Endothelial cell of umbilical vein (primary cell): Measurements from ENCODE around the gene DNAJC7. TPM values are rescaled to one million over a fixed set of nuclear protein-coding genes. Genes with fewer than 3 reads are reported as not detected.

Experiments
- BruUV-seq: library from RNA; stranded (reverse); fragments of 400-500 nt; replicated peaks from 2 replicates; lab custom pipeline; 2021; lab: Mats Ljungman, UMichigan
- CTCF ChIA-PET: fragments of 300-600, 350-600 bp; sonication (Branson Sonifier 250); formaldehyde crosslinking; loops from one replicate; lab custom pipeline; 2021; ENCODE audit warnings: antibody characterized with exemption, inconsistent platforms; lab: Charles Lee
- POLR2A ChIA-PET: fragments of 300-600, 350-600 bp; sonication (Branson Sonifier 250); formaldehyde crosslinking; loops from one replicate; lab custom pipeline; 2021; ENCODE audit warnings: antibody characterized with exemption, inconsistent platforms; lab: Charles Lee
- DNase-seq: peaks from one replicate; pipeline ENCODE4 v3.0.0-alpha.2; 2011; ENCODE audit warnings: low read depth, low spot score
- FAIRE-seq: peaks from 2 replicates; lab custom pipeline; 2011; peaks lifted over from hg19 to GRCh38; lab: Jason Lieb, UNC
- H2AFZ ChIP-seq: 2 replicates; pipeline ENCODE4 v1.6.0; 2012; ENCODE audit warnings: low read depth, low read length, control low read depth, inconsistent platforms
- H3K27ac ChIP-seq: 2 replicates; pipeline ENCODE4 v1.5.1; 2011; ENCODE audit warnings: low read depth, mild to moderate bottlenecking, control low read depth, low read length, moderate library complexity; ENCODE audit not compliant: insufficient read depth
- H3K27me3 ChIP-seq, 2 experiments: 2 replicates each; pipeline versions ENCODE4 v1.6.0 to v1.6.1; 2011; ENCODE audit warnings: low read length in 2 of 2, mixed read lengths in 1 of 2; ENCODE audit not compliant: control insufficient read depth in 2 of 2, insufficient read depth in 2 of 2
- H3K36me3 ChIP-seq, 2 experiments: 2 replicates in 1 of 2; 3 replicates in 1 of 2; pipeline ENCODE4 v1.5.1; 2011; ENCODE audit warnings: low read length in 2 of 2, mild to moderate bottlenecking in 1 of 2, moderate library complexity in 1 of 2; ENCODE audit not compliant: control insufficient read depth in 2 of 2, insufficient read depth in 2 of 2; ENCODE audit errors: extremely low read depth in 1 of 2
- H3K4me1 ChIP-seq: 3 replicates; pipeline ENCODE4 v1.5.1; 2011; ENCODE audit warnings: mild to moderate bottlenecking, low read length; ENCODE audit not compliant: control insufficient read depth, insufficient read depth; ENCODE audit errors: extremely low read depth
- H3K4me2 ChIP-seq: 2 replicates; pipeline ENCODE4 v1.6.1; 2011; ENCODE audit warnings: low read length, control low read depth, mixed read lengths; ENCODE audit not compliant: insufficient read depth
- H3K4me3 ChIP-seq, 3 experiments: fragments of 200-600 bp in 1 of 3; sonication (generic), shearing (Covaris generic) in 1 of 3; replicated peaks in 1 of 3; 2 replicates each; pipeline ENCODE4 v1.5.1; 2011 to 2016; ENCODE audit warnings: control low read depth in 3 of 3, low read length in 3 of 3, mild to moderate bottlenecking in 2 of 3, inconsistent platforms in 1 of 3, low read depth in 1 of 3, moderate library complexity in 1 of 3; ENCODE audit not compliant: insufficient read depth in 1 of 3
- H3K79me2 ChIP-seq: 2 replicates; pipeline ENCODE4 v1.6.0; 2012; ENCODE audit warnings: low read length, inconsistent platforms; ENCODE audit not compliant: control insufficient read depth, insufficient read depth
- H3K9ac ChIP-seq: replicated peaks from 2 replicates; pipeline ENCODE3; 2011; ENCODE audit warnings: low read length, control low read depth; ENCODE audit not compliant: insufficient read depth; ENCODE audit errors: extremely low read depth
- H3K9me1 ChIP-seq: replicated peaks from 3 replicates; pipeline ENCODE4 v1.6.0; 2011; ENCODE audit warnings: mild to moderate bottlenecking, low read length; ENCODE audit not compliant: control insufficient read depth, insufficient read depth; ENCODE audit errors: extremely low read depth
- H3K9me3 ChIP-seq: replicated peaks from 2 replicates; pipeline ENCODE4 v1.5.1; 2012; ENCODE audit warnings: low read length, inconsistent platforms; ENCODE audit not compliant: control insufficient read depth, insufficient read depth
- H4K20me1 ChIP-seq: replicated peaks from 2 replicates; pipeline ENCODE3; 2011; ENCODE audit warnings: mild to moderate bottlenecking, low read length; ENCODE audit not compliant: control insufficient read depth, insufficient read depth; ENCODE audit errors: extremely low read depth
- CTCF ChIP-seq, 2 donors: IDR thresholded peaks; 1 replicate in 1 of 2; 2 replicates in 1 of 2; pipeline ENCODE4 v1.5.1; 2011; ENCODE audit warnings: low read length in 2 of 2, mild to moderate bottlenecking in 2 of 2, moderate library complexity in 2 of 2, control low read depth in 1 of 2, inconsistent platforms in 1 of 2, low read depth in 1 of 2; ENCODE audit not compliant: insufficient read depth in 1 of 2; ENCODE audit errors: extremely low read depth in 1 of 2
- EZH2 ChIP-seq: IDR thresholded peaks from 2 replicates; pipeline ENCODE4 v1.6.1; 2012; ENCODE audit warnings: borderline replicate concordance, low read depth, mild to moderate bottlenecking, moderate library complexity, low read length, inconsistent platforms; ENCODE audit not compliant: severe bottlenecking
- FOS ChIP-seq: IDR thresholded peaks from 2 replicates; pipeline ENCODE4 v1.6.1; 2011; ENCODE audit warnings: mild to moderate bottlenecking, low read length, moderate library complexity, borderline replicate concordance; ENCODE audit not compliant: insufficient read depth
- GATA2 ChIP-seq: IDR thresholded peaks from 2 replicates; pipeline ENCODE4 v1.7.0; 2011; ENCODE audit warnings: low read depth, mild to moderate bottlenecking, moderate library complexity, mixed read lengths, low read length; ENCODE audit not compliant: insufficient read length, insufficient read depth
- JUN ChIP-seq: IDR thresholded peaks from 2 replicates; pipeline ENCODE4 v1.6.1; 2011; ENCODE audit warnings: borderline replicate concordance, low read depth; ENCODE audit not compliant: insufficient read length, insufficient read depth
- MAX ChIP-seq: IDR thresholded peaks from 2 replicates; pipeline ENCODE4 v1.6.1; 2011; ENCODE audit not compliant: insufficient read depth, insufficient read length
- MYC ChIP-seq: IDR thresholded peaks from one replicate; pipeline ENCODE4 v1.6.1; 2011; ENCODE audit warnings: mild to moderate bottlenecking, low read depth, low read length
- POLR2A ChIP-seq: IDR thresholded peaks from 2 replicates; pipeline ENCODE4 v1.6.1; 2012; ENCODE audit warnings: low read depth, mild to moderate bottlenecking, control low read depth, low read length
- POLR2AphosphoS5 ChIP-seq: IDR thresholded peaks from 2 replicates; pipeline ENCODE4 v1.6.1; 2012; ENCODE audit warnings: low read depth, mild to moderate bottlenecking, control low read depth, low read length, moderate library complexity; ENCODE audit not compliant: insufficient read depth
- dilution Hi-C: fragments of 300-500 bp; cut with MboI; formaldehyde crosslinking; loops from one replicate; pipeline ENCODE4 v1.15.0; 2019; ENCODE audit warnings: low sequenced_read_pairs; ENCODE audit not compliant: extremely low pct_ligation_motif_present
- intact Hi-C: fragments of 100-400 bp; cut with micrococcal nuclease; formaldehyde crosslinking; loops from one replicate; pipeline ENCODE4 v1.10.0; 2022
- polyA plus RNA-seq, 4 experiments: library from polyadenylated mRNA; depleted of rRNA in 3 of 4; stranded (reverse) in 3 of 4; unstranded in 1 of 4; fragments of >200 nt; gene quantifications; 2 replicates each; pipeline versions ENCODE4 v1.2.1 to v1.2.3, GENCODE V29; 2011 to 2012; ENCODE audit warnings: missing spikeins in 1 of 4
- total RNA-seq: library from RNA; stranded (reverse); gene quantifications from 2 replicates; pipeline ENCODE4 v1.2.3, GENCODE V29; 2021

The DNAJC7 gene
- total and polyA plus RNA-seq, 2 donors (not counting 3 experiments of a cell fraction or from before 2014, with no cell fraction given): 19.8 to 111 TPM

GRCh38 chr17:42056635-42057034 is 39.4 kb upstream of the DNAJC7 start:
- dilution Hi-C loops: no loop called here
- TF ChIP-seq GATA2: no peak
- no peak for TF ChIP-seq POLR2A
- no peak for TF ChIP-seq MAX
- TF ChIP-seq EZH2: no peak
- TF ChIP-seq FOS: no peak
- no peak for TF ChIP-seq POLR2AphosphoS5
- no peak for TF ChIP-seq JUN
- TF ChIP-seq CTCF (IDR thresholded peaks at IDR 0.05; ENCODE audit: extremely low read depth in 1 of 2, insufficient read depth in 1 of 2, low read depth in 1 of 2, low read length in 2 of 2): no peak
- no peak for TF ChIP-seq MYC
- no peaks in the 10 kb centered on the region for H3K4me1 ChIP-seq
- no peaks in the 10 kb centered on the region for H4K20me1 ChIP-seq
- no peaks in the 10 kb centered on the region for H3K79me2 ChIP-seq
- FAIRE-seq (no peak), DNase-seq (no peak)
- peaks cover 28 to 29% of the 10 kb centered on the region in 2 experiments for H3K27me3 ChIP-seq
- H3K9me1 ChIP-seq: no peaks in the 10 kb centered on the region
- intact Hi-C loops: no loop called here
- no peak overlapping the region for H3K4me2 ChIP-seq
- ChIA-PET POLR2A (no interaction called here), CTCF (interaction anchor here (0.8 to 2.3 kb wide), 4 partner anchors 9 to 45 kb away, joined by 4 to 14 read pairs (median 7); partner anchors contain the start of gene NKIRAS2)
- H3K4me3 ChIP-seq: no peak overlapping the region
- no peak overlapping the region for H2AFZ ChIP-seq
- BruUV-seq: no TSS peak
- H3K36me3 ChIP-seq: no peaks in the 10 kb centered on the region
- no peak overlapping the region for H3K27ac ChIP-seq
- H3K9ac ChIP-seq: no peak overlapping the region
- no peaks in the 10 kb centered on the region for H3K9me3 ChIP-seq
